ENCODE results near the gene ANKRD55. TPM values are rescaled to one million over a fixed set of nuclear protein-coding genes. Genes with fewer than 3 reads are reported as not detected.

The ANKRD55 gene
- total RNA-seq, 1 experiment from 2014 or later = 0.27 TPM

GRCh38 chr5:56191656-56192055 is 41.5 kb downstream of the ANKRD55 start:
- TF ChIP-seq, protein P1, sequence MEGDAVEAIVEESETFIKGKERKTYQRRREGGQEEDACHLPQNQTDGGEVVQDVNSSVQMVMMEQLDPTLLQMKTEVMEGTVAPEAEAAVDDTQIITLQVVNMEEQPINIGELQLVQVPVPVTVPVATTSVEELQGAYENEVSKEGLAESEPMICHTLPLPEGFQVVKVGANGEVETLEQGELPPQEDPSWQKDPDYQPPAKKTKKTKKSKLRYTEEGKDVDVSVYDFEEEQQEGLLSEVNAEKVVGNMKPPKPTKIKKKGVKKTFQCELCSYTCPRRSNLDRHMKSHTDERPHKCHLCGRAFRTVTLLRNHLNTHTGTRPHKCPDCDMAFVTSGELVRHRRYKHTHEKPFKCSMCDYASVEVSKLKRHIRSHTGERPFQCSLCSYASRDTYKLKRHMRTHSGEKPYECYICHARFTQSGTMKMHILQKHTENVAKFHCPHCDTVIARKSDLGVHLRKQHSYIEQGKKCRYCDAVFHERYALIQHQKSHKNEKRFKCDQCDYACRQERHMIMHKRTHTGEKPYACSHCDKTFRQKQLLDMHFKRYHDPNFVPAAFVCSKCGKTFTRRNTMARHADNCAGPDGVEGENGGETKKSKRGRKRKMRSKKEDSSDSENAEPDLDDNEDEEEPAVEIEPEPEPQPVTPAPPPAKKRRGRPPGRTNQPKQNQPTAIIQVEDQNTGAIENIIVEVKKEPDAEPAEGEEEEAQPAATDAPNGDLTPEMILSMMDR (IDR thresholded peaks at IDR 0.05; ENCODE audit: insufficient read depth in 1 of 2, low read depth in 1 of 2, low read length in 1 of 2, severe bottlenecking in 1 of 2, unreplicated experiment in 1 of 2) = no peak
- no peak overlapping the region for H3K4me3 Mint-ChIP-seq (ENCODE audit: unreplicated experiment)
- intact Hi-C loops (cut with micrococcal nuclease; ENCODE audit: unreplicated experiment) = no loop called here
- H3K9me3 ChIP-seq = no peaks in the 10 kb centered on the region
- CTCF ChIA-PET = interaction anchor here (0.6 kb wide), 1 partner anchor 451 kb away, joined by 3 read pairs; no protein-coding TSS in a partner anchor
- H3K36me3 Mint-ChIP-seq (ENCODE audit: insufficient read depth, unreplicated experiment) = no peaks in the 10 kb centered on the region
- H3K36me3 ChIP-seq (ENCODE audit: control insufficient read depth, insufficient read depth, low read length) = no peaks in the 10 kb centered on the region
- no TSS peak for BruUV-seq (replicated peaks)
- no peak overlapping the region for H3K27ac Mint-ChIP-seq (ENCODE audit: unreplicated experiment)
- H3K4me1 ChIP-seq = no peaks in the 10 kb centered on the region
- no peaks in the 10 kb centered on the region for H3K27me3 ChIP-seq (replicated peaks; ENCODE audit: control insufficient read depth, insufficient read depth, low read length)
- H3K27me3 Mint-ChIP-seq (ENCODE audit: insufficient read depth, unreplicated experiment) = no peaks in the 10 kb centered on the region
- DNase-seq = no peak
- H3K4me1 Mint-ChIP-seq (ENCODE audit: low read depth, unreplicated experiment) = no peaks in the 10 kb centered on the region
- no peak overlapping the region for H3K4me3 ChIP-seq (ENCODE audit: low read depth, low read length)
- H3K9me3 Mint-ChIP-seq (ENCODE audit: unreplicated experiment) = no peaks in the 10 kb centered on the region
- POLR2A ChIA-PET = no interaction called here

GRCh38 chr5:56190497-56190896 is 42.6 kb downstream of the ANKRD55 start:
- H3K27ac Mint-ChIP-seq (ENCODE audit: unreplicated experiment) = no peak overlapping the region
- TF ChIP-seq, protein P1 (IDR thresholded peaks at IDR 0.05; ENCODE audit: insufficient read depth in 1 of 2, low read depth in 1 of 2, low read length in 1 of 2, severe bottlenecking in 1 of 2, unreplicated experiment in 1 of 2) = no peak
- Histone ChIP-seq H3K27me3 (replicated peaks; ENCODE audit: control insufficient read depth, insufficient read depth, low read length) (no peaks in the 10 kb centered on the region), H3K36me3 (ENCODE audit: control insufficient read depth, insufficient read depth, low read length) (no peaks in the 10 kb centered on the region), H3K4me1 (no peaks in the 10 kb centered on the region), H3K9me3 (no peaks in the 10 kb centered on the region), H3K4me3 (ENCODE audit: low read depth, low read length) (no peak overlapping the region)
- no peaks in the 10 kb centered on the region for H3K36me3 Mint-ChIP-seq (ENCODE audit: insufficient read depth, unreplicated experiment)
- no peaks in the 10 kb centered on the region for H3K9me3 Mint-ChIP-seq (ENCODE audit: unreplicated experiment)
- intact Hi-C loops (cut with micrococcal nuclease; ENCODE audit: unreplicated experiment) = no loop called here
- H3K4me1 Mint-ChIP-seq (ENCODE audit: low read depth, unreplicated experiment) = no peaks in the 10 kb centered on the region
- POLR2A ChIA-PET = no interaction called here
- H3K27me3 Mint-ChIP-seq (ENCODE audit: insufficient read depth, unreplicated experiment) = no peaks in the 10 kb centered on the region
- CTCF ChIA-PET = no interaction called here
- no peak overlapping the region for H3K4me3 Mint-ChIP-seq (ENCODE audit: unreplicated experiment)
- BruUV-seq (replicated peaks) = no TSS peak
- DNase-seq = no peak

DNA sequence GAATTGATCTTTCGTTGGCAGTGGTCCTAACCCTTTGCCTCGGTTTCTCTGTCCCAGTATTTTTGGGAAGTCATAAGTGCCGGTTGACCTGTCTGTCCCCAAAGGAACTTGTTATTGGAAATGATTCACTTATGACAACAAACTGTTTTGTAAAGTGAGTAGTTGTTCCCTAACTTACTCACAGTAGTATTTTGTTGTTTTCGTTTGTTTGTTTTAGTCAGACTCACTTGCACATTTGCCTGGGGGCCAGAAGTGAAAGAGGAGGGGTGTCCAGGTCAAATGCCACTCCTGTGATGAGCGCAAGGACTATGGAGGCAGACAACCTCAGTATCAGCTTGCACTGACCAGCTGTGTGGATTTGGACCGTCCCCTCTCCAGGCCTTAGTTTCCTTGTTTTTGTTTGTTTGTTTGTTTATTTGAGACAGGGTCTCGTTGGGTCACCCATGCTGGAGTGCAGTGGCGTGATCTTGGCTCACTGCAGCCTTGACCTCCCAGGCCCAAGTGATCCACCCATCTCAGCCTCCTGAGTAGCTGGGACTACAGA is 47.3 kb downstream of the ANKRD55 start:
- Histone ChIP-seq H3K4me3 (ENCODE audit: low read depth, low read length) (no peak overlapping the region), H3K36me3 (ENCODE audit: control insufficient read depth, insufficient read depth, low read length) (no peaks in the 10 kb centered on the region), H3K4me1 (no peaks in the 10 kb centered on the region), H3K9me3 (no peaks in the 10 kb centered on the region), H3K27me3 (replicated peaks; ENCODE audit: control insufficient read depth, insufficient read depth, low read length) (no peaks in the 10 kb centered on the region)
- Mint-ChIP-seq H3K27me3 (ENCODE audit: insufficient read depth, unreplicated experiment) (no peaks in the 10 kb centered on the region), H3K4me1 (ENCODE audit: low read depth, unreplicated experiment) (no peaks in the 10 kb centered on the region), H3K9me3 (ENCODE audit: unreplicated experiment) (no peaks in the 10 kb centered on the region), H3K27ac (ENCODE audit: unreplicated experiment) (no peak overlapping the region), H3K4me3 (ENCODE audit: unreplicated experiment) (no peak overlapping the region), H3K36me3 (ENCODE audit: insufficient read depth, unreplicated experiment) (no peaks in the 10 kb centered on the region)
- ChIA-PET CTCF (no interaction called here), POLR2A (no interaction called here)
- intact Hi-C loops (cut with micrococcal nuclease; ENCODE audit: unreplicated experiment) = no loop called here
- BruUV-seq (replicated peaks) = no TSS peak
- TF ChIP-seq, protein P1 (IDR thresholded peaks at IDR 0.05; ENCODE audit: insufficient read depth in 1 of 2, low read depth in 1 of 2, low read length in 1 of 2, severe bottlenecking in 1 of 2, unreplicated experiment in 1 of 2) = no peak
- DNase-seq = no peak

Data from Caco-2 (cell line).